Mucosa of stomach (tissue), 1 donor: ENCODE measurements around the gene MLKL.
"Not testable (repeated sequence)": the region's sequence is repeated elsewhere in the genome, so short reads cannot be mapped to it uniquely, and the experiment has no call there.

Experiments
- H3K27me3 ChIP-seq: one replicate; pipeline ENCODE4 v1.7.0; 2013; ENCODE audit warnings: mild to moderate bottlenecking, low read length; ENCODE audit not compliant: control insufficient read depth, insufficient read depth
- H3K36me3 ChIP-seq: one replicate; pipeline ENCODE4 v1.7.0; 2013; ENCODE audit warnings: low read length; ENCODE audit not compliant: control insufficient read depth, insufficient read depth
- H3K4me1 ChIP-seq: one replicate; pipeline ENCODE4 v1.7.0; 2013; ENCODE audit warnings: mild to moderate bottlenecking, low read length; ENCODE audit not compliant: control insufficient read depth, insufficient read depth
- H3K4me3 ChIP-seq: one replicate; pipeline ENCODE4 v1.7.0; 2013; ENCODE audit warnings: low read length
- H3K9ac ChIP-seq: one replicate; pipeline ENCODE4 v1.7.0; 2013; ENCODE audit warnings: mild to moderate bottlenecking, low read length, moderate library complexity
- H3K9me3 ChIP-seq: one replicate; pipeline ENCODE4 v1.7.0; 2013; ENCODE audit warnings: mild to moderate bottlenecking, low read length, moderate library complexity; ENCODE audit not compliant: control insufficient read depth
- donor health status: Pancreatic carcinoma.

Gene MLKL

GRCh38 chr16:74679983-74680382 lies 20.7 kb downstream of the MLKL start:
- Histone ChIP-seq H3K9me3 (no peaks in the 10 kb centered on the region), H3K4me3 (no peak overlapping the region), H3K4me1 (no peaks in the 10 kb centered on the region), H3K36me3 (peaks cover 4% of the 10 kb centered on the region), H3K27me3 (no peaks in the 10 kb centered on the region), H3K9ac (no peak overlapping the region)

- Histone ChIP-seq H3K36me3 (peaks cover 4% of the 10 kb centered on the region), H3K4me3 (no peak overlapping the region), H3K4me1 (no peaks in the 10 kb centered on the region), H3K9ac (no peak overlapping the region), H3K27me3 (no peaks in the 10 kb centered on the region), H3K9me3 (no peaks in the 10 kb centered on the region)
These were observed 22.8 kb downstream of the MLKL start for GRCh38 chr16:74677868-74678267.

- Histone ChIP-seq H3K4me1 (no peaks in the 10 kb centered on the region), H3K9me3 (no peaks in the 10 kb centered on the region), H3K27me3 (no peaks in the 10 kb centered on the region), H3K4me3 (no peak overlapping the region), H3K9ac (no peak overlapping the region), H3K36me3 (peaks cover 3% of the 10 kb centered on the region)
These were observed 26.8 kb downstream of the MLKL start for GRCh38 chr16:74673876-74674275.

DNA sequence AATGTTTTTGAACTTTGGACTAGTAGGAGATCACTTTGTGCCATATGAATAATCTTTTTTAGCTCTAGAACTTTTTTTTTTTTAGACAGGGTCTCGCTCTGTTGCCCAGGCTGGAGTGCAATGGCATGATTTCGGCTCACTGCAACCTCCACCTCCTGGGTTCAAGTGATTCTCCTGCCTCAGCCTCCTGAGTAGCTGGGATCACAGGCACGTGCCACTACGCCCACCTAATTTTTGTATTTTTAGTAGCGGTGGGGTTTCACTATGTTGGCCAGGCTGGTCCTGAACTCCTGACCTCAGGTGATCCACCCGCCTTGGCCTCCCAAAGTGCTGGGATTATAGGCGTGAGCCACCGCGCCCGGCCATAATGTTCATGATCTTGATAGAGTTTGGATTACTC lies 31.8 kb downstream of the MLKL start:
- H3K9me3 ChIP-seq, H3K4me3 ChIP-seq: not testable (repeated sequence)

DNA sequence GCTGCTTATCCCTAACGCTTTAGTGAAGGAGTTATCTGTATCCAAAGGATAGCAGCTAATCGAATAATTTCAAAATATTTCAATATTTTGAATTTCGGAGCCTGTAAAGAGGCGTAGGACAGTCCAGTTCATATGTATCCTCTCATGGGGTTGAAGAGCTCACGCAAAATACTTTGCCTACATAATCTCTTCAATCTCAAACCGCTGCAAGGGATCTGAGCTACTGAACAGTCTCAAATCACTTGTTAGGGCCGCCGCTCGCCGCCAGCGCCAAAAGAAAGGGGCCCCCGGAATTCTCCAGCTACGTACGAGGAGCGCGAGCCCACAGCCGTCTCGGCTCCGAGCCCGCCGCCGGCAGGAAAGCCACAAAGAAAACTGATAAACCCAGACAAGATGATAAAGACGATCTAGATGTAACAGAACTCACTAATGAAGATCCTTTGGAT lies 33.4 kb downstream of the MLKL start:
- Histone ChIP-seq H3K36me3 (no peaks in the 10 kb centered on the region), H3K9me3 (no peaks in the 10 kb centered on the region), H3K9ac (peak overlapping the region; percentile 90), H3K4me3 (peak overlapping the region; percentile 25), H3K27me3 (no peaks in the 10 kb centered on the region), H3K4me1 (no peaks in the 10 kb centered on the region)

More for the DNA sequence above, 31.8 kb downstream of the MLKL start:
- not testable (repeated sequence) for H3K36me3 ChIP-seq, H3K9ac ChIP-seq, H3K27me3 ChIP-seq, H3K4me1 ChIP-seq

DNA sequence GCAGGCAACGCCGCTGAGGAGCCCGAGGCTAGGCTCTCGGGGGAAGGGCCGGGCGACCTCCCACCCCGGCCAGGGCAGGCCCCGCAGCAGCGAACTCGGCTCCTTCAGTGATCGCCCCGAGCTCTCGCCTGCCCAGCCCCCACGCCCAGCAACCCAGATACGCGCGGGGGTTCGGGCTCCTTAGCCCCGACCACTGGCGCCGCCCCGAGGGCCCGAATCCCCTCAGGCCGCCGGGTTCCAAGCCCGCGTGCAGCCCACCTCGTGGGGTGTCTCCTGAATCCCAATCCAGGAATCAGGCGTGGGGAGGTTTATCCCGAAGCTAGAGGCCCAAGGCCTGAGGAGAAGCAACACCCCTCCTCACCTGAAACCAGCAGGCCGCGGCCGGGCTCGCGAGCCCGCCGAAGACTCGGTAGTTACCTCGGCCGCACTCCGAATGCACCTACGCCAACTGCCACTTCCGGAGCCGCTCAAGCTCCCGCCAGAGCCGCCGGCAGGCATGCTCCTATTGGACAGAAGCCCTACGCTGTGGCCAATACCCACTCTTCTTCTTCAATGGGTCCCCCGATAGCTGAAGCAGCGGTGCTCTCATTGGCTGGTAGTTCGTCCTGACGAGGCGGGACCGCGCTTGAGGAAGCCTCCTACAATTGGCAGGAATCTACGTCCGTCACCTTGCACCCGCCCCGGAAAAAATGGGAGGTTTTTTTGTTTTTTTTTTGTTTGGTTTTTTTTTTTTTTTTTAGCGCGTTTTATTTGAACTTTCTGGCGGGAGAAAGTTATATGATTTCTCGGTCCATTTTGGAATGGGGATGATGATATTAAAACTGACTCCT lies 34.0 kb downstream of the MLKL start, which contains the start of gene RFWD3:
Gene RFWD3 (minus strand): TSS at position 453 of the 830 bp plus-strand sequence. CDS start 5,428 bp downstream, outside the sequence.
- Histone ChIP-seq H3K4me1 (no peaks in the 10 kb centered on the region), H3K27me3 (no peaks in the 10 kb centered on the region), H3K9ac (peak within 1 kb of the TSS; percentile 90), H3K36me3 (no peaks in the 10 kb centered on the region), H3K9me3 (no peaks in the 10 kb centered on the region), H3K4me3 (peak within 1 kb of the TSS; percentile 66)

DNA sequence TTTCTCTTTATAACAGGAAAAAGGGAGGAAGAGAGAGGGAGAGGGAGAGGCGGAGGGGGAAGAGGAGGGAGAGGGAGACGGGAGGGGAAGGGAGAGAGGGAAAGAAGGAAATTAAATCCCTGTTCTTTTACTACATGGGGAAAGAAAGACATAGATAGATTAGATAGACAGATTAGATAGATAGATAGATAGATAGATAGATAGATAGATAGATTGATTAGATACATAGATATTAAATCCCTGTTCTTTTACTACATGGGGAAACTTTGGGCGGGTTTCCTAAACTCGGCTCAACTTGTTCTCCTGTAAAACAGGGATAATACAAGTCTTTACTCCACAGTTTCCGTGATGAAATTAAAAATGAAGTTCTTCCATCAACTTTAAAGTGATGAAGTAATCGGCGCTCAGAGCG lies 34.6 kb downstream of the MLKL start:
- H3K36me3 ChIP-seq, result no peaks in the 10 kb centered on the region
- H3K27me3 ChIP-seq, result no peaks in the 10 kb centered on the region
- H3K4me3 ChIP-seq, result peak overlapping the region; percentile 66
- H3K9ac ChIP-seq, result peak overlapping the region; percentile 90
- no peaks in the 10 kb centered on the region for H3K4me1 ChIP-seq
- no peaks in the 10 kb centered on the region for H3K9me3 ChIP-seq

DNA sequence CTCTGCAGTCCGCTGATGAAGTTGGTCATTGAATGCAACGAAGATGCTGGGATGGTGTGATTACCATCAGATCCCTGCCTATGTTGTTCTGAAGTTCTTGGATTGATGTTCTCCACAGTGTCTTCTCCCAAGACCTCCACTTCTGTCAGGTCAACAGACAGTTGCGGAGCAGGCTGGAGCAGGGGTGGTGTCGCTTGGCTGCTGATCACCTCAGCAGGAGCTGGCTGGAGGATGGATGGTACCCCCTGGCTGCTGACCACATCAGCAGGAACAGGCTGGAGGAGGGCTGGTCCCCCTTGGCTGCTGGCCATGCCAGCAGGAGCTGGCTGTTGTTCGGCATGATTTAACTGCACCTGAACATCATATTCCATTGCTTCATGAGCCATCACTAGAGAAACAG lies 39.6 kb downstream of the MLKL start:
- no peaks in the 10 kb centered on the region for H3K36me3 ChIP-seq
- H3K9ac ChIP-seq, result no peak overlapping the region
- H3K4me3 ChIP-seq, result no peak overlapping the region
- no peaks in the 10 kb centered on the region for H3K27me3 ChIP-seq
- no peaks in the 10 kb centered on the region for H3K9me3 ChIP-seq
- peaks cover 4% of the 10 kb centered on the region for H3K4me1 ChIP-seq

DNA sequence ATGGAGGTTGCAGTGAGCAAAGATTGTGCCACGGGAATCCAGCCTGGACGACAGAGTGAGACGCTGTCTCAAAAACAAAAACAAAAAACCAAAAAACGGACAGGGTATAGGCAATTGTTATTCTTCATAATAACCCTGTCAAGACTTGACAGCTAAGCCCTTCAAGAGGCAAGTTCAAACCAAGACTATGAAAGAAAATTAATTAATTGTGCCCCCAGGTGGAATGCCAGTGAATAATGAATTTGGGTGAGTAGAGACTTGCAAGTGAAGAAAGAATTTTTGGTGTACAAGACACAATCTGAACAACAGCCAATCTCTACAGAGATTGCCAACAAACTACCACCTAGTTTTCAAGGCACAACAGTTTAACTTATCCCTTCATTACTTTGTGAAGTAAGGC lies 40.3 kb downstream of the MLKL start:
- H3K4me3 ChIP-seq, result no peak overlapping the region
- no peaks in the 10 kb centered on the region for H3K9me3 ChIP-seq
- no peaks in the 10 kb centered on the region for H3K27me3 ChIP-seq
- H3K9ac ChIP-seq, result no peak overlapping the region
- H3K36me3 ChIP-seq, result no peaks in the 10 kb centered on the region
- H3K4me1 ChIP-seq, result peaks cover 4% of the 10 kb centered on the region

DNA sequence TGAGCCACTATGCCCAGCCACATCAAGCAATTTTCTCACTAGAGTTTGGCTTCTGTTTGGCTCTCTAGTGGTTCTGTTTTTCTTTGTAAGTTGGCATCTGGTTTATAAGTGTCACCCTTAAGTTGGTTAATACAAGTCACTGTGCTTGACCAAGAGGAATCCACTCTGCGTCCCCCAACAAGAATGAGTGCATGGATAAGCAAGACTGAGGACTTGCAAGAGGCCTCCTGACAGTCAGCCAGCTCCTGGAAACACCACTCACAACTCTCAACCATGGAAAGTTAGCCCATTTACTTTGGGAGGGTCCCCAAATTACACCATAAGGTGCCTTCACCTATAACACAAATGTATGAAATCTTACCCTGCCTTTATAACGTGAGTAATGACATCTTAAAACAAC lies 41.6 kb downstream of the MLKL start:
- H3K9me3 ChIP-seq, result no peaks in the 10 kb centered on the region
- no peak overlapping the region for H3K9ac ChIP-seq
- peaks cover 4% of the 10 kb centered on the region for H3K4me1 ChIP-seq
- H3K27me3 ChIP-seq, result no peaks in the 10 kb centered on the region
- no peaks in the 10 kb centered on the region for H3K36me3 ChIP-seq
- H3K4me3 ChIP-seq, result no peak overlapping the region

- no peaks in the 10 kb centered on the region for H3K9me3 ChIP-seq
- H3K4me1 ChIP-seq, result peaks cover 4% of the 10 kb centered on the region
- no peaks in the 10 kb centered on the region for H3K36me3 ChIP-seq
- no peak overlapping the region for H3K9ac ChIP-seq
- no peaks in the 10 kb centered on the region for H3K27me3 ChIP-seq
- H3K4me3 ChIP-seq, result no peak overlapping the region
These were observed 42.6 kb downstream of the MLKL start for GRCh38 chr16:74657870-74658642.

DNA sequence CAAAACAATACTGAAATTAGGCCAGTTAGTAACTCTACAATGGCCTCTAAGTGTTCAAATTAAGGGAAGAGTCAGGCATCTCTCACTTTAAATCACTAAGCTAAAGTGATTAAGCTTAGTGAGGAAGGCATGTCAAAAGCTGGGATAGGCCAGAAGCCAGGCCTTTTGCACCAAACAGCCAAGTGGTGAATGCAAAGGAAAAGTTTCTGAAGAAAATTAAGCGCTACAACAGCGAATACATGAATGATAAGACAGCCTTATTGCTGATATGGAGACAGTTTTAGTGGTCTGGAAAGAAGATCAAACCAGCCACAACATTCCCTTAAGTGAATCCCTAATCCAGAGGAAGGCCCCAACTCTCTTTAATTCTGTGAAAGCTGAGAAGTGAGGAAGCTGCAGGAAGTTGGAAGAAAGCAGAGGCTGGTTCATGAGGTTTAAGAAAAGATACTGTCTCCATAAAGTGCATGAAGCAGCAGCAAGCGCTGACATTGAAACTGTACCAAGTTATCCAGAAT lies 46.1 kb downstream of the MLKL start:
- H3K4me1 ChIP-seq, result peaks cover 4% of the 10 kb centered on the region
- H3K36me3 ChIP-seq, result peaks cover 3% of the 10 kb centered on the region
- no peak overlapping the region for H3K9ac ChIP-seq
- H3K9me3 ChIP-seq, result no peaks in the 10 kb centered on the region
- H3K4me3 ChIP-seq, result no peak overlapping the region
- H3K27me3 ChIP-seq, result no peaks in the 10 kb centered on the region
